ENCODE data around the gene PLOD1.

Gene PLOD1

DNA sequence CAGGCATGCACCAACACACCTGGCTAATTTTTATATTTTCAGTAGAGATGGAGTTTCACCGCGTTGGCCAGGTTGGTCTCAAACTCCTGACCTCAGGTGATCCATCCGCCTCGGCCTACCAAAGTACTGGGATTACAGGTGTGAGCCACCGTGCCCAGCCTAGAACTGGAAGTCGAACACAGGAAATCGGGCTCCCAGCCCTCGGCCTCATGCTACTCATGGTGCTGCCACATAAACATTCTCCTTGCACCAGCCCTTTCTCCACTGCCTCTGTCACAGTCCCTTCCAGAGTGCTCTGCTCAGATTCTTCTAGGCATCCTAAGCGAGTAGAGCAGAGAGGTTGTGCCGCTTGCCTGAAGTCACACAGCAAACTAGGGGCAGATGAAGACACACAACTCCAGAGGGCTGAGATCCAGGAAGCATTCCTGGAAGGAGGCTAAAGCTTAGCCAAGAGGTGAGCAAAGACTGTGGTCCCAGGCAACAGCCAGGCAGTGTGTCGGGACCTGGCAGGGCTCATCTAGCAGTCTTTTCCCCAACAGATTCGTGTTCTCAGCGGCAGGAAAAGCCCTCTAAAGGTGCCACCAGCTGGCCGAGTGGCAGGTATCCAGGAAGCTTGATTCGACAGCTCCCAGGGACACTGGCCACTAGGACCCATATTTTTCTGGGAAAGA lies 46.2 kb upstream of the PLOD1 start:
- Histone ChIP-seq H2AK5ac (ENCODE audit: low read length) (no peak overlapping the region), H3K79me2 (ENCODE audit: control insufficient read depth, insufficient read depth, low read length, poor library complexity) (no peaks in the 10 kb centered on the region), H3K4ac (ENCODE audit: low read depth, low read length) (no peak overlapping the region), H2BK5ac (ENCODE audit: low read depth, low read length, poor library complexity) (no peak overlapping the region), H3K9me3 (ENCODE audit: insufficient read depth, low read depth, low read length) (peaks cover 3% of the 10 kb centered on the region), H4K12ac (ENCODE audit: low read depth, low read length) (no peak overlapping the region), H3K4me1 (ENCODE audit: control insufficient read depth in 1 of 2, insufficient read depth in 2 of 2, low read length in 2 of 2) (peaks cover under 1 to 1% of the 10 kb centered on the region in 2 experiments), H3K4me3 (ENCODE audit: low read depth, low read length) (no peak overlapping the region), H2BK12ac (ENCODE audit: low read length) (no peak overlapping the region), H3K18ac (ENCODE audit: low read length) (no peak overlapping the region), H2BK120ac (ENCODE audit: insufficient read depth, low read length, poor library complexity) (no peak overlapping the region), H3K23ac (ENCODE audit: low read length) (no peak overlapping the region), H3K79me1 (ENCODE audit: low read length) (no peaks in the 10 kb centered on the region), H2AFZ (ENCODE audit: insufficient read depth, low read length, poor library complexity) (no peak overlapping the region), H4K91ac (ENCODE audit: low read depth, low read length) (no peak overlapping the region), H3K14ac (ENCODE audit: low read length) (no peak overlapping the region), H3K36me3 (ENCODE audit: control insufficient read depth in 1 of 2, insufficient read depth in 2 of 2, low read length in 2 of 2) (no peaks in the 10 kb centered on the region), H3K27ac (ENCODE audit: low read depth, low read length) (no peak overlapping the region), H3K27me3 (ENCODE audit: insufficient read depth, low read length) (no peaks in the 10 kb centered on the region), H4K8ac (ENCODE audit: low read depth, low read length) (no peak overlapping the region), H3K4me2 (ENCODE audit: low read length) (no peak overlapping the region), H3K9ac (ENCODE audit: low read length) (no peak overlapping the region)
- DNase-seq: no peak
- no CpG with 5 or more reads among the region's 15 CpGs for WGBS (ENCODE audit: extremely low coverage, insufficient coverage, insufficient read length)

DNA sequence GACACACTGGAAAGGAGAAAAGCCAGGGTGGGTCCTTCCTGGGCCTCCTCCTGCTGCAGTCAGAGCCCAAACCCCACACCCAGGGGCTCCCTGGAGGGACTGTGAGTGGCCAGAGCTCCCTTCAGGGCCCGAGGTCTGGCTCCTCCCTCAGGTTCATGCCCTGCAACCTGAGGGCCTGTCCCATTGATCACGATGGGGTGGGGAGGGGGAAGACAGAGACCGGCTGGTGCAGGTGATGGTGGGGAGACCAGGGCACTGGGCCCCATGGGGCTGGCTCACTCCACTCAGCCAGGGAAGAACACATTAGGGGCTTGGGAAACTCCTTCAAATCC lies 45.7 kb upstream of the PLOD1 start:
- Histone ChIP-seq H4K8ac (ENCODE audit: low read depth, low read length) (no peak overlapping the region), H2BK5ac (ENCODE audit: low read depth, low read length, poor library complexity) (no peak overlapping the region), H3K27ac (ENCODE audit: low read depth, low read length) (no peak overlapping the region), H3K79me2 (ENCODE audit: control insufficient read depth, insufficient read depth, low read length, poor library complexity) (no peaks in the 10 kb centered on the region), H2BK120ac (ENCODE audit: insufficient read depth, low read length, poor library complexity) (no peak overlapping the region), H4K91ac (ENCODE audit: low read depth, low read length) (no peak overlapping the region), H3K14ac (ENCODE audit: low read length) (no peak overlapping the region), H3K18ac (ENCODE audit: low read length) (no peak overlapping the region), H3K9me3 (ENCODE audit: insufficient read depth, low read depth, low read length) (peaks cover 3% of the 10 kb centered on the region), H3K27me3 (ENCODE audit: insufficient read depth, low read length) (no peaks in the 10 kb centered on the region), H4K12ac (ENCODE audit: low read depth, low read length) (no peak overlapping the region), H3K23ac (ENCODE audit: low read length) (no peak overlapping the region), H2BK12ac (ENCODE audit: low read length) (no peak overlapping the region), H3K36me3 (ENCODE audit: control insufficient read depth in 1 of 2, insufficient read depth in 2 of 2, low read length in 2 of 2) (no peaks in the 10 kb centered on the region), H3K4me1 (ENCODE audit: control insufficient read depth in 1 of 2, insufficient read depth in 2 of 2, low read length in 2 of 2) (peaks cover 0 to 1% of the 10 kb centered on the region in 2 experiments), H3K79me1 (ENCODE audit: low read length) (no peaks in the 10 kb centered on the region), H3K4me3 (ENCODE audit: low read depth, low read length) (no peak overlapping the region), H3K4ac (ENCODE audit: low read depth, low read length) (no peak overlapping the region), H2AK5ac (ENCODE audit: low read length) (no peak overlapping the region), H3K9ac (ENCODE audit: low read length) (no peak overlapping the region), H2AFZ (ENCODE audit: insufficient read depth, low read length, poor library complexity) (no peak overlapping the region), H3K4me2 (ENCODE audit: low read length) (no peak overlapping the region)
- no CpG with 5 or more reads among the region's 3 CpGs for WGBS (ENCODE audit: extremely low coverage, insufficient coverage, insufficient read length)
- no peak for DNase-seq

DNA sequence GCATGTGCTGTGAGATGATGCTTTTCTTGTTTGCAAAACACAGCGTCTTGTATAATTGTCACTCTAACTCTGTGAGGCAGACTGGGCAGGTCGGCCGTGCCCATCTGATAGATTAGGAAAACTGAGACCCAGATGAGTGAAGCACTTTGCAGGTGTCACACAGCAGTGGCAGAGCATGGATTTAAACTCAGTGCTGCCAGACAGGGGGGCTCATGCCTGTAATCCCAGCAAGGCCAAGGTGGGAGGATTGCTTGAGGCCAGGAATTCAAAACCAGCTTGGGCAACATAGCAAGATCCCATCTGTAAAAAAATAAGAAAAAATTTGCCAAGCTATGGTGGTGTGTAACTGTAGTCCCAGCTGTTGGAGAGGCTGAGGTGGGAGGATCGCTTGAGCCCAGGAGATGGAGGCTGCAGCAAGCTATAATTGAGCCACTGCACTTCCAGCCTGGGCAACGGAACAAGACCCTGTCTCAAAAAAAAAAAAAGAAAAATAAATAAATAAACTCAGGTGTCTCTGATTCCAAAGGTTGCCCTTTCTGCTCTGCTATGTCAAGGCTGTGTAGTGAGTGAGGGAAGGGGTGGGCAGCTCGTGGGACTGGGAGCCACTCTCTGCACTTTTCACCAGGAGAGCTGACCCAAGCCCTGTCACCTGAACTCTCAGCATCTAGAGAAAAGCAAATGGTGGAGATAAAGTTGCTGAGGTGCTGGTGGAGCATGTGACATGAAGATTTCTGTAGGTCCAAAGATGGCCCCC lies 42.9 kb upstream of the PLOD1 start:
- H2AFZ ChIP-seq (ENCODE audit: insufficient read depth, low read length, poor library complexity): no peak overlapping the region
- H3K9me3 ChIP-seq (ENCODE audit: insufficient read depth, low read depth, low read length): no peaks in the 10 kb centered on the region
- no peak overlapping the region for H3K4me3 ChIP-seq (ENCODE audit: low read depth, low read length)
- no peak overlapping the region for H4K12ac ChIP-seq (ENCODE audit: low read depth, low read length)
- no peak overlapping the region for H3K4me2 ChIP-seq (ENCODE audit: low read length)
- no peak overlapping the region for H3K27ac ChIP-seq (ENCODE audit: low read depth, low read length)
- H3K23ac ChIP-seq (ENCODE audit: low read length): no peak overlapping the region
- H3K18ac ChIP-seq (ENCODE audit: low read length): no peak overlapping the region
- H3K36me3 ChIP-seq (ENCODE audit: control insufficient read depth in 1 of 2, insufficient read depth in 2 of 2, low read length in 2 of 2): no peaks in the 10 kb centered on the region
- peaks cover 0 to 1% of the 10 kb centered on the region in 2 experiments for H3K4me1 ChIP-seq (ENCODE audit: control insufficient read depth in 1 of 2, insufficient read depth in 2 of 2, low read length in 2 of 2)
- no peak overlapping the region for H3K4ac ChIP-seq (ENCODE audit: low read depth, low read length)
- H4K91ac ChIP-seq (ENCODE audit: low read depth, low read length): no peak overlapping the region
- no CpG with 5 or more reads among the region's 6 CpGs for WGBS (ENCODE audit: extremely low coverage, insufficient coverage, insufficient read length)
- no peak for DNase-seq
- no peak overlapping the region for H3K9ac ChIP-seq (ENCODE audit: low read length)
- H3K79me2 ChIP-seq (ENCODE audit: control insufficient read depth, insufficient read depth, low read length, poor library complexity): no peaks in the 10 kb centered on the region
- H2BK120ac ChIP-seq (ENCODE audit: insufficient read depth, low read length, poor library complexity): no peak overlapping the region
- H4K8ac ChIP-seq (ENCODE audit: low read depth, low read length): no peak overlapping the region
- no peaks in the 10 kb centered on the region for H3K27me3 ChIP-seq (ENCODE audit: insufficient read depth, low read length)
- H2BK5ac ChIP-seq (ENCODE audit: low read depth, low read length, poor library complexity): no peak overlapping the region
- H3K14ac ChIP-seq (ENCODE audit: low read length): no peak overlapping the region
- no peak overlapping the region for H2AK5ac ChIP-seq (ENCODE audit: low read length)
- no peak overlapping the region for H2BK12ac ChIP-seq (ENCODE audit: low read length)
- H3K79me1 ChIP-seq (ENCODE audit: low read length): no peaks in the 10 kb centered on the region

DNA sequence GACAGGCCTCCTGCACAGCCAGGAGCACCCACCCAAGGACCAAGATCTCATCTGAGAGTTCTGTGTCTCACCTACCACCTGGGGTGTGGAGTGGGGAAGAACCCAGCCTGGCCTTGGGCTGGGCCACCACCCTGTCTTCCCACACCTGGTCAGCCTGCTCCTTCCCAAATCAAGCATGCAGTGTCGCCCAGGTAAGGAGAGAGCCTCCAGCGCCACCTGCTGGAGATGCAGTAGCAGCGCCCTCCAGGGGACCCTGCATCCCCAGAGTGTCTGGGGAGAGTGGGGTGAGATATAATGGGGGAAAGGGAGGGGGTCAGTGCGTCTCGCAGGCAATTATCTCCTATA lies 40.6 kb upstream of the PLOD1 start:
- Histone ChIP-seq H3K4ac (ENCODE audit: low read depth, low read length) (no peak overlapping the region), H2AK5ac (ENCODE audit: low read length) (no peak overlapping the region), H2BK120ac (ENCODE audit: insufficient read depth, low read length, poor library complexity) (no peak overlapping the region), H3K23ac (ENCODE audit: low read length) (no peak overlapping the region), H3K9ac (ENCODE audit: low read length) (no peak overlapping the region), H3K79me1 (ENCODE audit: low read length) (no peaks in the 10 kb centered on the region), H3K4me3 (ENCODE audit: low read depth, low read length) (no peak overlapping the region), H4K12ac (ENCODE audit: low read depth, low read length) (no peak overlapping the region), H3K4me1 (ENCODE audit: control insufficient read depth in 1 of 2, insufficient read depth in 2 of 2, low read length in 2 of 2) (peaks cover 0 to 1% of the 10 kb centered on the region in 2 experiments), H3K36me3 (ENCODE audit: control insufficient read depth in 1 of 2, insufficient read depth in 2 of 2, low read length in 2 of 2) (no peaks in the 10 kb centered on the region), H3K4me2 (ENCODE audit: low read length) (no peak overlapping the region), H3K79me2 (ENCODE audit: control insufficient read depth, insufficient read depth, low read length, poor library complexity) (no peaks in the 10 kb centered on the region), H4K8ac (ENCODE audit: low read depth, low read length) (no peak overlapping the region), H4K91ac (ENCODE audit: low read depth, low read length) (no peak overlapping the region), H3K18ac (ENCODE audit: low read length) (no peak overlapping the region), H3K27me3 (ENCODE audit: insufficient read depth, low read length) (no peaks in the 10 kb centered on the region), H2BK12ac (ENCODE audit: low read length) (no peak overlapping the region), H3K9me3 (ENCODE audit: insufficient read depth, low read depth, low read length) (no peaks in the 10 kb centered on the region), H2AFZ (ENCODE audit: insufficient read depth, low read length, poor library complexity) (no peak overlapping the region), H3K14ac (ENCODE audit: low read length) (no peak overlapping the region), H3K27ac (ENCODE audit: low read depth, low read length) (no peak overlapping the region), H2BK5ac (ENCODE audit: low read depth, low read length, poor library complexity) (no peak overlapping the region)
- DNase-seq: peak; percentile 47 to 76
- no CpG with 5 or more reads among the region's 5 CpGs for WGBS (ENCODE audit: extremely low coverage, insufficient coverage, insufficient read length)
